Glutamatergic neuron (in vitro differentiated cells): ENCODE results near the gene SLC25A22. TPM values are rescaled to one million over a fixed set of nuclear protein-coding genes. Genes with fewer than 3 reads are reported as not detected.

Source experiments
- DNase-seq: peaks from one replicate; pipeline ENCODE4 v3.0.0; 2022
- H3K27ac Mint-ChIP-seq: one replicate; pipeline ENCODE4 v1.8.0; 2020; ENCODE audit warnings: mild to moderate bottlenecking, mixed read lengths, inconsistent platforms; ENCODE audit not compliant: unreplicated experiment
- H3K27me3 Mint-ChIP-seq: one replicate; pipeline ENCODE4 v1.8.0; 2020; ENCODE audit warnings: mild to moderate bottlenecking, moderate library complexity, mixed read lengths, inconsistent platforms; ENCODE audit not compliant: unreplicated experiment
- H3K36me3 Mint-ChIP-seq: one replicate; pipeline ENCODE4 v1.8.0; 2020; ENCODE audit warnings: mild to moderate bottlenecking, mixed read lengths, inconsistent platforms; ENCODE audit not compliant: unreplicated experiment
- H3K4me1 Mint-ChIP-seq: one replicate; pipeline ENCODE4 v1.8.0; 2020; ENCODE audit warnings: mild to moderate bottlenecking, low read depth, mixed read lengths, inconsistent platforms; ENCODE audit not compliant: unreplicated experiment
- H3K4me3 Mint-ChIP-seq: one replicate; pipeline ENCODE4 v1.8.0; 2020; ENCODE audit warnings: mild to moderate bottlenecking, mixed read lengths, inconsistent platforms; ENCODE audit not compliant: unreplicated experiment
- H3K9me3 Mint-ChIP-seq: one replicate; pipeline ENCODE4 v1.8.0; 2020; ENCODE audit warnings: mild to moderate bottlenecking, moderate library complexity, mixed read lengths, inconsistent platforms; ENCODE audit not compliant: unreplicated experiment
- CTCF ChIP-seq: fragments of 200-600 bp; sonication (generic); IDR thresholded peaks from one replicate; pipeline ENCODE4 v1.5.0; 2021; ENCODE audit not compliant: partially characterized antibody, unreplicated experiment
- total RNA-seq: library from RNA; stranded (reverse); fragmentation: NEBNext Ultra II Directional; extraction: Animal tissue kit (Norgen Biotek cat#: 25700); gene quantifications from one replicate; pipeline ENCODE4 v1.2.1, GENCODE V29; 2021; ENCODE audit not compliant: unreplicated experiment

SLC25A22 gene
- total RNA-seq, 1 donor from 2014 or later: 93.9 TPM

- no peak for DNase-seq
- Mint-ChIP-seq H3K27me3 (peaks cover 8% of the 10 kb centered on the region), H3K4me1 (no peaks in the 10 kb centered on the region), H3K27ac (no peak within 1 kb of the TSS), H3K36me3 (no peaks in the 10 kb centered on the region), H3K4me3 (peak within 1 kb of the TSS; percentile 81), H3K9me3 (no peaks in the 10 kb centered on the region)
- no peak for TF ChIP-seq CTCF
Measured at GRCh38 chr11:818396-819128, 20.5 kb upstream of the SLC25A22 start, which contains the start of gene PNPLA2. PNPLA2 (plus strand) TSS chr11:818914; CDS start chr11:819719, 805 bp downstream.

- peaks cover 2% of the 10 kb centered on the region for H3K4me1 Mint-ChIP-seq
- peaks cover 4% of the 10 kb centered on the region for H3K27me3 Mint-ChIP-seq
- no peak overlapping the region for H3K27ac Mint-ChIP-seq
- peak; percentile 17 for DNase-seq
- H3K36me3 Mint-ChIP-seq: no peaks in the 10 kb centered on the region
- peaks cover under 1% of the 10 kb centered on the region for H3K9me3 Mint-ChIP-seq
- no peak for TF ChIP-seq CTCF
- no peak overlapping the region for H3K4me3 Mint-ChIP-seq
Measured at GRCh38 chr11:816433-816779, 18.3 kb upstream of the SLC25A22 start.

GRCh38 chr11:815675-816432 is 17.8 kb upstream of the SLC25A22 start:
- Mint-ChIP-seq H3K27me3 (peaks cover 4% of the 10 kb centered on the region), H3K4me3 (no peak overlapping the region), H3K27ac (no peak overlapping the region), H3K4me1 (peaks cover 7% of the 10 kb centered on the region), H3K9me3 (peaks cover 4% of the 10 kb centered on the region), H3K36me3 (no peaks in the 10 kb centered on the region)
- no peak for TF ChIP-seq CTCF
- no peak for DNase-seq

GRCh38 chr11:813456-814096 is 15.5 kb upstream of the SLC25A22 start:
- H3K9me3 Mint-ChIP-seq: peaks cover 5% of the 10 kb centered on the region
- H3K36me3 Mint-ChIP-seq: no peaks in the 10 kb centered on the region
- H3K4me1 Mint-ChIP-seq: peaks cover 11% of the 10 kb centered on the region
- DNase-seq: peak; percentile 14
- peaks cover 9% of the 10 kb centered on the region for H3K27me3 Mint-ChIP-seq
- no peak overlapping the region for H3K27ac Mint-ChIP-seq
- H3K4me3 Mint-ChIP-seq: no peak overlapping the region
- no peak for TF ChIP-seq CTCF

- Mint-ChIP-seq H3K4me1 (peaks cover 11% of the 10 kb centered on the region), H3K36me3 (no peaks in the 10 kb centered on the region), H3K27me3 (peaks cover 5% of the 10 kb centered on the region), H3K9me3 (peaks cover 5% of the 10 kb centered on the region), H3K4me3 (no peak overlapping the region), H3K27ac (no peak overlapping the region)
- DNase-seq: no peak
- TF ChIP-seq CTCF: no peak
Measured at GRCh38 chr11:813072-813455, 15.0 kb upstream of the SLC25A22 start.
